Duodenal mucosa (tissue), 2 donors: Measurements from ENCODE around the gene CDKL5.

Experiments
- H3K27ac ChIP-seq: one replicate; pipeline ENCODE4 v1.7.0; 2013; ENCODE audit warnings: low read depth, low read length
- H3K27me3 ChIP-seq, 2 donors: one replicate each; pipeline ENCODE4 v1.7.0; 2013; ENCODE audit warnings: low read length in 2 of 2, control low read depth in 1 of 2; ENCODE audit not compliant: insufficient read depth in 2 of 2, control insufficient read depth in 1 of 2
- H3K36me3 ChIP-seq, 2 donors: one replicate each; pipeline ENCODE4 v1.7.0; 2013; ENCODE audit warnings: low read length in 2 of 2, control low read depth in 1 of 2; ENCODE audit not compliant: insufficient read depth in 2 of 2, control insufficient read depth in 1 of 2
- H3K4me1 ChIP-seq, 2 donors: one replicate each; pipeline ENCODE4 v1.7.0; 2013; ENCODE audit warnings: low read length in 2 of 2, control low read depth in 1 of 2; ENCODE audit not compliant: insufficient read depth in 2 of 2, control insufficient read depth in 1 of 2
- H3K4me3 ChIP-seq, 2 donors: one replicate each; pipeline ENCODE4 v1.7.0; 2013; ENCODE audit warnings: low read length in 2 of 2, low read depth in 1 of 2
- H3K9ac ChIP-seq, 2 donors: one replicate each; pipeline ENCODE4 v1.7.0; 2013; ENCODE audit warnings: low read length in 2 of 2, low read depth in 1 of 2
- H3K9me3 ChIP-seq, 2 donors: one replicate each; pipeline ENCODE4 v1.7.0; 2013; ENCODE audit warnings: low read length in 2 of 2, control low read depth in 1 of 2; ENCODE audit not compliant: control insufficient read depth in 1 of 2

Gene CDKL5

DNA sequence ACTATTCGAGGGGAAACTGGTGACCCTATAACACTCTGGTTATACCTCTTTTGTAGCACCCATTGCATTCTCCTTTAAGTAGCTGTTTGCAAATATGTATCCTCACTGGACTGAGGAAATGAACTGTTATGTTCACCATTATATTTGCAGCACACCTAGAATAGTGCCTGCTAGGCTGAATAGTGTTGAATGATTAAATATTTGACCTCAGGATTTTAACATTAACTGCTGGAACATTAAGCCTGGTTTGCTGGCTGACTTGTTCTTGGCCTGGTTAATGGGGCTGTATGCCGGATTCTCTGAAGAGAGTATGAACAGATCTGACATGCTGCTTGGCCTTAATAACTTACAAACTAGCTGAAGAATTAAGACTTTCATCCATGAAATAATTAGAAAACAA lies 166.4 kb downstream of the CDKL5 start:
- Histone ChIP-seq H3K9me3 (no peaks in the 10 kb centered on the region), H3K4me3 (no peak overlapping the region), H3K27ac (no peak overlapping the region), H3K27me3 (no peaks in the 10 kb centered on the region), H3K4me1 (no peaks in the 10 kb centered on the region), H3K36me3 (no peaks in the 10 kb centered on the region), H3K9ac (no peak overlapping the region)

GRCh38 chrX:18594079-18594478 lies 168.7 kb downstream of the CDKL5 start:
- Histone ChIP-seq H3K27me3 (no peaks in the 10 kb centered on the region), H3K36me3 (no peaks in the 10 kb centered on the region), H3K27ac (no peak overlapping the region), H3K9ac (no peak overlapping the region), H3K4me3 (no peak overlapping the region), H3K9me3 (no peaks in the 10 kb centered on the region), H3K4me1 (no peaks in the 10 kb centered on the region)

GRCh38 chrX:18596096-18596495 lies 170.7 kb downstream of the CDKL5 start:
- Histone ChIP-seq H3K9ac (no peak overlapping the region), H3K4me3 (no peak overlapping the region), H3K4me1 (no peaks in the 10 kb centered on the region), H3K27me3 (no peaks in the 10 kb centered on the region), H3K36me3 (no peaks in the 10 kb centered on the region), H3K27ac (no peak overlapping the region), H3K9me3 (no peaks in the 10 kb centered on the region)

- H3K9ac ChIP-seq = no peak overlapping the region
- no peaks in the 10 kb centered on the region for H3K9me3 ChIP-seq
- no peak overlapping the region for H3K27ac ChIP-seq
- no peak overlapping the region for H3K4me3 ChIP-seq
- no peaks in the 10 kb centered on the region for H3K36me3 ChIP-seq
- no peaks in the 10 kb centered on the region for H3K4me1 ChIP-seq
- H3K27me3 ChIP-seq = no peaks in the 10 kb centered on the region
Measured at GRCh38 chrX:18598413-18598812, 173.0 kb downstream of the CDKL5 start.

DNA sequence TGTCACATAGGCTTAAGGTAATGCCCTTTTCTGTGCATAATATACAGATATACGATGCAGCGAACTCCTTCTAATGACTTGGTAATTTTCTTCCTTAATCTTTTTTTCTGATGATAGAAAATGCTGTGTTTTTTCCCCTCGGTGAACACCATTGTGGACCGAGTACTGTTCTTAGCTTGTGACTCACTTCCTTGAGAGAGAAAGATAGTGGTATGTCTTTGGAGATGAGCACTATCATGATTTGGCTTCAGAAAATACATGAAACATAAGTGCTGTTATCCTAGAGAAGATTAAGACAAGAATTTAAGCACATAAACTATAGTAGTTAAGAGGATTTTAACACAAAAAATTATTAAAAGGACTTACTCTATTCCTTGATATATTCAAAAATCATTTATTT lies 182.6 kb downstream of the CDKL5 start:
- H3K36me3 ChIP-seq = no peaks in the 10 kb centered on the region
- no peak overlapping the region for H3K27ac ChIP-seq
- H3K4me3 ChIP-seq = no peak overlapping the region
- H3K9ac ChIP-seq = no peak overlapping the region
- no peaks in the 10 kb centered on the region for H3K9me3 ChIP-seq
- no peaks in the 10 kb centered on the region for H3K27me3 ChIP-seq
- H3K4me1 ChIP-seq = no peaks in the 10 kb centered on the region

DNA sequence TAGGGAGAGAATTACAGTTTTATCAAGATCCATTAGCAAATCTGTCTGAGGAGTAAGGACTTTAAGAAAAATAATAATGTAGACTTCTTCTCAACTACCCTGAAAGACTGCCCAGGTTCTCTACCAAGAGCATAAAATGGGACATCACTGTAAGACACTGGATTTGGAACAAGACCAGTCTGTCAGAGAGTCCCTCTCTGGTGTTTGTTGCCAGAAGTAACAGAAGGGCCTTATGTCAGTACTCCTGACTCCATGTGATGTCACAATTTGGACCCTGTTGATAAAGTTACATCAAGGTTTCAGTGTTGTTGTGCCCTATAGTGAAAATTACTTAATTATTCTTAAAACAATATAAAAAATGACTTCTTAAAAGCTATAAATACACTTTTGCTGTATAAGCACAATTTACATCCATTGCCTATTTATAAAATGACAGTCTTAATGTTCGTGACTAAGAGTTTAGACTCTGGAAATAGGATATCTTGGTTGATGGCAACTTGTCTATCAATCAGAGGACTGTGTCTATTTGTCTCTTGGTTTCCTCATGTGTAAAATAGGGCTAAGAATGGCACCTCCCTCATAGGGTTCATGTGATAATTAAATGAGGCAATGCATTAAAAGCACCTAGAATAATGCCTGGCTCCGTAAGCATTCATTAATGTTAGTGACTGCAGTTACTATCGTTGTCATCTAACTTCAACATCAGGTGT lies 188.7 kb downstream of the CDKL5 start:
- Histone ChIP-seq H3K36me3 (no peaks in the 10 kb centered on the region), H3K27me3 (no peaks in the 10 kb centered on the region), H3K9me3 (no peaks in the 10 kb centered on the region), H3K4me1 (peaks cover 0 to 12% of the 10 kb centered on the region in 2 donors), H3K4me3 (no peak overlapping the region), H3K27ac (no peak overlapping the region), H3K9ac (no peak overlapping the region)

DNA sequence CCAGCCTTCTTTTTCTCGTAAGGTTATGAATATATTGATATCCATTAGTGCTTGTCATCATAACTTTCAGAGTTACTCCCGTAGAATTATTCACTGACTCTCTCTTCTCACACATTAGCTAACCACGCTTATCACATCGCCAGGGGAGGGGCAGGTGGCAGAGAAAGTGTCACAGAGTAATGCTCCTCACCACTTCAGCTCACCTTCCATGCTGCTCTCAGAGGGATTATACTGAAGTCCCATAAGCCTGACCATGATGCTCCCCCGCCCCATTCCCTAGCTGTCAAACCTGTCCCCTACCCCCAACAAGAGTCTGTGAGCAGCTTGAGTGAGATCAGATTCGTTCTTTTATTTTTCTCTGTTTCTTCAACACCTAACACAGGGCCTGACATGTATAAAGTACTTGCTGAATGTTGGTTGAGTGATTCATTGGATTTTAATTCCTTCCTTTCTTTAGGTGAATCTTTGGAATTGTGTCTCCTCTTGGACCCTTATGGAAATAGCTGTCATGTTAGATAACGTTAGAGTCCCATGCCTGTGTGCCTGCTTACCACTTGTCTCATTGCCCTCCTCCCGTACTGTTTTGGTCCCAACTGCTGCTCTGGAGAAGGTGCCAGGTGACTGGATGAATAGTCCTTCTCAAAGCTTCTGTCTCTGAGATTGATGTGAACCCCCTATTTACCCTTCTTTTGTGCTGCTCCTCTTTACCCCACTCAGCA lies 191.4 kb downstream of the CDKL5 start:
- Histone ChIP-seq H3K27ac (no peak overlapping the region), H3K27me3 (no peaks in the 10 kb centered on the region), H3K4me3 (no peak overlapping the region), H3K36me3 (no peaks in the 10 kb centered on the region), H3K4me1 (peaks cover 2 to 12% of the 10 kb centered on the region in 2 donors), H3K9ac (no peak overlapping the region), H3K9me3 (no peaks in the 10 kb centered on the region)

DNA sequence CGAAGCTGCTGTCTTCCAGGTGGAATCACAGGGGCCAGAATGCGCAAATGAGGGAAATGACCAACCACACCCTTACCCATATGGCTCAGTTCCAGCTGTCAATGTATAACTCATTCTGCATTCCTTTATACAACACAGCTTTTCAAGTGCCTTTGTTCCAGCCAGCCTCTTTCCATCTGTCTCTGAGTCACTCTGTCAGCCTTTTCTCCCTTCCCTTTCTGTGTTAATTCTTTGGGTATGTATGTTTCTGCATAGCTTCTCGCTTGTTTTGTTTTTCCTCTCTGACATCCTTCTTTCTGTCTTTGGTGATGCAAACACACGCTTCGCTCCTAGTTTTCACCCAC lies 192.0 kb downstream of the CDKL5 start:
- H3K27ac ChIP-seq = no peak overlapping the region

DNA sequence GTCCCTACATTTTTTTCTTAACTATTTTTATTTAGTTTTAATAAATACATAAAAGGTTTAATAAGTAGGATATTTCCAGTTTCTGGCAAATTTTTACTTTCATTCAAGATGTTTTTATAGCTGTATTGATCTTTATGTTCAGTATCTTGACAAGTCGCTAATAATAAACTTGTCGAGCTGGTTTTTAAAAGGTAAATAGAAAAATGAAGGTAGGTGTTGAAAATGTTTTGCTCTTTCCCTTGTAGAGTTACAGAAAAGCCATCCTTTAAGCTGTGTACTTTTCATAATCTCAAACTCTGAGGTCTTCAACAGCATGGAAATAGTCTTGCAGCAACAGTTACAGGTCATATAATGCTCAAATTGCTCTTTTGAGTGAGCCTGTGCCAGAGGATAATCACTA lies 193.9 kb downstream of the CDKL5 start:
- Histone ChIP-seq H3K27me3 (no peaks in the 10 kb centered on the region), H3K4me3 (no peak overlapping the region), H3K9me3 (no peaks in the 10 kb centered on the region), H3K4me1 (peaks cover 2 to 12% of the 10 kb centered on the region in 2 donors), H3K9ac (no peak overlapping the region), H3K27ac (no peak overlapping the region), H3K36me3 (no peaks in the 10 kb centered on the region)

More for the DNA sequence above, 192.0 kb downstream of the CDKL5 start:
- Histone ChIP-seq H3K9ac (no peak overlapping the region), H3K9me3 (no peaks in the 10 kb centered on the region), H3K27me3 (no peaks in the 10 kb centered on the region), H3K36me3 (no peaks in the 10 kb centered on the region), H3K4me3 (no peak overlapping the region), H3K4me1 (peaks cover 2 to 12% of the 10 kb centered on the region in 2 donors)

- H3K9ac ChIP-seq = no peak overlapping the region
- no peak overlapping the region for H3K4me3 ChIP-seq
- peaks cover 0 to 2% of the 10 kb centered on the region in 2 donors for H3K36me3 ChIP-seq
- no peaks in the 10 kb centered on the region for H3K27me3 ChIP-seq
- no peaks in the 10 kb centered on the region for H3K9me3 ChIP-seq
- H3K27ac ChIP-seq = no peak overlapping the region
- peaks cover 2 to 12% of the 10 kb centered on the region in 2 donors for H3K4me1 ChIP-seq
Measured at GRCh38 chrX:18620349-18620748, 194.9 kb downstream of the CDKL5 start.
